Measurements from ENCODE around the gene PLCG2.

GRCh38 chr16:81798311-81799137, 19.4 kb downstream of the PLCG2 start:
- TF ChIP-seq CTCF (IDR thresholded peaks at IDR 0.05; ENCODE audit: low read depth, low read length): peak; percentile 32
- TF ChIP-seq EZH2phosphoT487 (IDR thresholded peaks at IDR 0.05; ENCODE audit: low read depth): no peak

All from OCI-LY3 (cell line).